GM18499 (cell line): ENCODE measurements around the gene CMIP.
"Not testable (repeated sequence)": the region's sequence is repeated elsewhere in the genome, so short reads cannot be mapped to it uniquely, and the experiment has no call there.

Experiments used
- ATAC-seq: cut with Tn5 transposase; IDR thresholded peaks from one replicate; pipeline ENCODE4 v1.9.1; 2021; ENCODE audit warnings: moderate number of reproducible peaks; ENCODE audit not compliant: insufficient read depth, unreplicated experiment

The CMIP gene

DNA sequence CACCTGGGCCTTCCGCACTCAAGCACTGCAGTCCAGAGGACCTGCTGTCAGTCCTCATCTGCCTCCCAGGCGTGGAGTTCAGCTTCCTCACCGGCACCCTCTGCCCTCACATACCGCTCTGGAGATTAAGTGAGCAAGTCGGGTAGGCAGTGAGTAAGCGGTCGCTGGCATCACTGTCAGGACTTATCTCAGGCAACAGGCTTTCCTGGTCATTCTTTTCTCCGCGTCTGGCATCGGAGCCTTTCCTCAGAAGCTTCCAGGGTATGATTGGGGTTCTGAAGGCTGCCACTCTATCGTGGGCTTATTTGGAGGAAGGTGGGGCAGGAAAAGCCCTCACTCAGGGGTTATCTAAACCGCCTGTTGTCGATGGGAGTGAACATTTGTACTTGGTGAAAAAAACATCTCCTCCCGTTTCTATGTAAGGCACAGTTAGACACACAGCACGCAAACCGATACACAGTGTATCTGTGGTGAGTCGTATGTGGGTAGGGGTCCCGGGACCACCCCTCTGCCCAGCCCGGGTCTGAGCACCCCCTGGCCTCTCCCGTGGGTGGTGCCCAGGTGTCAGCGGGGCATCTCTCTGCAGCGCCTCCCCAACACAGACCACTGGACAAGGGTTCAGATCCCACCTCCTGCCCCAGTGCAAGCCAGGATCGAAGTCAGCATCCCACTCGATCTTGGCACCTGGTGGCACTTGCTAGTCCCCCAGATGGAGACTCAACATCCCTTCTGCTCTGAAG lies 242.0 kb downstream of the CMIP start:
- ATAC-seq: no peak

- ATAC-seq: no peak
Observed at GRCh38 chr16:81687131-81687456, 242.5 kb downstream of the CMIP start.

DNA sequence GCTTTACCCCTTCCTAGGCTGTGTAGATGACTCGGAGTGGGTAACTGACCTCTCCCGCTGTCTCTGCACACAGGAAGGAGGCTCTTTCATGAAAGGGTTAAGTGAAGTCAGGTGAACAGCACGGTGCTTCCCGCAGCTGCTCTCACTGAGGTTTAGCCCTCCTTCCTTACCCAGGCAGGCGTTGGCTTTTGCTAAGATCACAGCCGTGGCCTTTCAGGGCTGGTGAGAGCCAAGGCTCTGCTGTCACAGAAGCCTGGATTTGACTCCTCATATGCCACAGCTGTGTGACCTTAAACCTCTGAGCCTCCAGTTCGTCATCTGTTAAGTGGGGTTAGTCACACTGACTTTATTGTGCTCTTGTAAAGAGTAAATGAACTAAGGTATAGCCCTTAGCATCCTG lies 243.6 kb downstream of the CMIP start:
- ATAC-seq: no peak

- ATAC-seq: not testable (repeated sequence)
Observed at GRCh38 chr16:81688839-81689238, 244.2 kb downstream of the CMIP start.

- ATAC-seq: no peak
Observed at GRCh38 chr16:81692021-81692420, 247.4 kb downstream of the CMIP start.

- no peak for ATAC-seq
Observed at GRCh38 chr16:81692571-81692970, 248.0 kb downstream of the CMIP start.

GRCh38 chr16:81693041-81693743 lies 248.6 kb downstream of the CMIP start:
- no peak for ATAC-seq

- ATAC-seq: no peak
Observed at GRCh38 chr16:81693744-81694303, 249.2 kb downstream of the CMIP start.

GRCh38 chr16:81694494-81695280 lies 250.1 kb downstream of the CMIP start:
- no peak for ATAC-seq

DNA sequence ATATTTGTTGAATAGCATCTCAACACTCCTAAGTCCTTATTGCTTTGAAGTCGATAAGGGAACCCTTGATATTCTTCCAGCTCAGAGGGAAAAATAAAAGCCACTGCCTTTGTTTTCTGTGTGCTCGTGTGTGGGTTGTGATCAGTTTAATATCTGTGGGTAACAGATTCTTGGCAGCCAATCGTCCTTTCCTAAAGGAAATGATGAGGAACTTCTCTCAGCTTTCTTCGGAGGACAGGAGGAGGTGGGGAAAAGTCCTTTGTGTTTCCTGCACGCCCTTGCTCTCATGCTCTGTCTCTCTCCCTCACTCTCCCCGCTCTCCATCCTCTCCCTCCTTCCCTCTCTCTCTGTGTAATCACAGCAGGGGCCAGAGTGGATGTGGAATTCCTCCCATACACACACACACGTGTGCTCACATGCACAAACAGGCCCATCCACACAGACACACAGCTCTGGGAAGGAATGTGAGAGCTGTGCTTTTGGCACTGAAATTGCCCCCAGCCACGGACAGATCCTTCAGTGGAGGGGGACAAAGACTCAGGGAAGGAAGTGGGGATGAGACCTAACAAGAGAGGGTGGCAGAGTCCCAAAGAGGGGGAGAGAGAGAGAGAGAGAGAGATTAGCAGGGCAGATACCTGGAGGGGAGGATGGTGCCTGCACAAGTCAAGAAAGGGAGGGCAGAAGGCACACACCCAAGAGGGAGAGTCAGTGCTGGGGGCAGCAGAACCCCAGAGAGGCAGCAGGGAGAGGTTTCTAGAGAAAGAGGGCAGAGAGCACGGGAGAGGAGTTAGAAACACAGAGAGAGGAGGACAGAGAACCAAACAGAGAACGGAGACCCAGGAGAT lies 250.9 kb downstream of the CMIP start:
- no peak for ATAC-seq

DNA sequence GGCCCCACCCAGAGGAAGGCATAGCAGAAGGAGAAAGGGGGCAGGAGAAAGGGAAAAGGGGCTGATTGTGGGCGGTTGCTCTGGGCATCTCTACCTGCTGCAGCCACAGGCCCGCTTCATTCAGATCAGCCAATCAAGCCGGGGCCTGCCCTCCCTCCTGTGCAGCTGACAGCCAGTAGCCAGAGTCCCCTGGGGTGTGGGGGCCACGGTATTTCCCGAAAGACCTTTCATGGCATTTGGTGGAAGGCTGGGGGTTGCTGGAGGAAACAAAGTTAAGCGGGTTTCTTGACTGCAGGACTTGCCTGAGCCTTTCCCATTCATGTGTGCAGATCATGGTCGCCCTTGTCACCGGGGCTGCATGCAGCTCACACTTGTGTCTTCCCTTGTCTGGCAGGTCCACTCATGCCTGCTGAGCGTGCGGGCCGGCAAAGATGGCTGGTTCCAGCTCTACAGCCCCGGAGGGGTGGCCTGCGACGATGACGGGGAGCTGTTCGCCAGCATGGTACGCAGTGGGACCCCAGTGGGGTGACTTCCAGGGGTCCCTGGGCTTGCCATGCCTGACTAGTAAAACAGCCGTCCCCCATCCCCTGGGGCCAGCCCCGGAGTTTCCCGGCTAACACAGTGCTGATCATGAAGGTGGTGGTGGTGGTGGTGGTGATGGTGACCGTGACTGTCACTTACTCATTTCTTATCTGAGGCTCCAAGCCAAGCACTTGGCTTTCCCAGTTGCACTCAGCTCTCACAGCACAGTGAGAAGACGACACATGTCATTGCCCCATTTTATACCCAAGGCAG lies 251.8 kb downstream of the CMIP start:
- no peak for ATAC-seq

GRCh38 chr16:81696961-81697615 lies 252.5 kb downstream of the CMIP start:
- ATAC-seq: no peak

- no peak for ATAC-seq
Observed at GRCh38 chr16:81697616-81698309, 253.2 kb downstream of the CMIP start.

GRCh38 chr16:81698310-81698641 lies 253.7 kb downstream of the CMIP start:
- no peak for ATAC-seq

GRCh38 chr16:81699596-81699995 lies 255.0 kb downstream of the CMIP start:
- no peak for ATAC-seq

- no peak for ATAC-seq
Observed at GRCh38 chr16:81700071-81700779, 255.6 kb downstream of the CMIP start.

- no peak for ATAC-seq
Observed at GRCh38 chr16:81700780-81701165, 256.2 kb downstream of the CMIP start.
